Activated CD4-positive, alpha-beta memory T cell treated with anti-CD3 and anti-CD28 coated beads for 36 hours (primary cell): Measurements from ENCODE around the gene FOXF1. TPM values are rescaled to one million over a fixed set of nuclear protein-coding genes. Genes with fewer than 3 reads are reported as not detected.

Experiments used
- CTCF ChIA-PET: fragments of 350-600 bp; sonication (Branson Sonifier 250); formaldehyde crosslinking; loops from one replicate; lab custom pipeline; 2021; ENCODE audit warnings: antibody characterized with exemption, inconsistent platforms; lab: Charles Lee
- POLR2A ChIA-PET: fragments of 350-600 bp; sonication (Branson Sonifier 250); formaldehyde crosslinking; loops from one replicate; lab custom pipeline; 2021; ENCODE audit warnings: antibody characterized with exemption; lab: Charles Lee
- DNase-seq: peaks from one replicate; pipeline ENCODE4 v3.0.0-alpha.2; 2020
- H3K27ac Mint-ChIP-seq: one replicate; pipeline ENCODE4 v1.8.0; 2021; ENCODE audit warnings: mixed read lengths
- H3K27me3 Mint-ChIP-seq: one replicate; pipeline ENCODE4 v1.8.0; 2021; ENCODE audit warnings: mixed read lengths
- H3K36me3 Mint-ChIP-seq: one replicate; pipeline ENCODE4 v1.8.0; 2021; ENCODE audit warnings: mixed read lengths
- H3K4me1 Mint-ChIP-seq: one replicate; pipeline ENCODE4 v1.8.0; 2021; ENCODE audit warnings: low read depth, mixed read lengths
- H3K4me3 Mint-ChIP-seq: one replicate; pipeline ENCODE4 v1.8.0; 2021; ENCODE audit warnings: mild to moderate bottlenecking, mixed read lengths
- H3K9me3 Mint-ChIP-seq: one replicate; pipeline ENCODE4 v1.8.0; 2021; ENCODE audit warnings: mixed read lengths
- intact Hi-C: fragments of 100-400 bp; cut with micrococcal nuclease; formaldehyde crosslinking; loops from one replicate; pipeline ENCODE4 v1.15.1; 2023
- total RNA-seq, 2 experiments: library from RNA; stranded (reverse); gene quantifications; one replicate each; pipeline ENCODE4 v1.2.3, GENCODE V29; 2021

FOXF1 gene
- total RNA-seq, 2 experiments from 2014 or later: not detected

DNA sequence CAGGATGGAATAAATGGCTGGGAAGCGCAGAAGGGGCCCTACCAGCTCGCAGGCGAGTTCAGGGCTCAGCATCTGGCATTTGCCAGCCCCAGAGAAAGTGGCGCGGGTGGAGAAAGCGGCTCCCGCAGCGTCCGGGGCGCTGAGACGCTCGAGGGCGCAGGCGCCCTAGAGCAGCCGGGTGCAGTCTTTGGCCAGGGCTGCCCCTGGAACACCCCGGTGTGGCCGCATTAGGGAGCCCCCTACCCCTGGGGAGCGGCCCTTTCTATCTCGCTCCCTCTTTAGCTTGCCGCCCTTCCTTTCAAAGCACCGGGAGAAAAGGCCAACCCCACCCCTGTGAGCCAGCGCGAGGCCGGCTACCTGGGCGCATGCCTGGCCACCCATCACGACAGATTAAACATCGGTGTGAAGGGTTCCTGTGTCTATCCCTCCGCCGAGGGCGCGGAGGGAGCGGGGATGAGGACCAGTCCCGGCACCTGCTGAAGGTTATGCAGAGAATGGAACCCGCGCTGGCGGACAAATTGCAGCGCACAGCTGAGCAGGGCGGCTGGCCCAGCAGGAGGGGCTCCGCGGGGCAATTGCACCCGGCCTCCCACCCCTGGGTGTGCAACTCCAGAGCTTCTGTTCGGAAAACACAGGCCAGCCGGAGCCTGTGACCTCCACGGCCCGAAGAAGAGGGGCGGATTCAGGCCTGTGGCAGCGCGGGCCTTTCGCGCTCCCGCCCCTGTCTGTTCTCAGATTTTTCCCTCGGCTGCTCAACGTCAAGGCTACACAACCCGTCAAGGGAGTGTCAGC is 15.6 kb upstream of the FOXF1 start:
- DNase-seq: no peak
- ChIA-PET CTCF (interaction anchor here (1.2 kb wide), 1 partner anchor 23 kb away, joined by 3 read pairs; no protein-coding TSS in a partner anchor), POLR2A (no interaction called here)
- Mint-ChIP-seq H3K36me3 (no peaks in the 10 kb centered on the region), H3K27me3 (peaks cover 69% of the 10 kb centered on the region), H3K9me3 (no peaks in the 10 kb centered on the region), H3K4me1 (no peaks in the 10 kb centered on the region), H3K4me3 (no peak overlapping the region), H3K27ac (no peak overlapping the region)
- intact Hi-C loops: no loop called here

DNA sequence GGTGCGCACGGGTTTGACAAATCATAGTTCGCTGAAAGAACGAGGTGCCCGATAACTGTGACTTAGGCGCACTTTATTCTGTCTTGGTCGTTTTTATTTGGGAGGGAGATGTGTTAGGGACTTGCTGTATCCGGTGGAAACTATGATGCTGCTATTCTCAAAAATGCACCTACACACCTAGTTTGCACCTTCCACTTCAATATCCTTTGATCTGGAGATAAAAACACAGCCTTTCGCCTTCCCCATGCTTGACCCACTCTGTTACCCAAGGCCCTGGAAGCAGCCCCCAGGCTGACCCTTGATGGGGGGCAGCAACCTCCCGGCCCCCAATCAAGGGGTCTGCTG is 15.0 kb upstream of the FOXF1 start:
- DNase-seq: no peak
- Mint-ChIP-seq H3K4me3 (no peak overlapping the region), H3K9me3 (no peaks in the 10 kb centered on the region), H3K27ac (no peak overlapping the region), H3K27me3 (peaks cover 70% of the 10 kb centered on the region), H3K36me3 (no peaks in the 10 kb centered on the region), H3K4me1 (no peaks in the 10 kb centered on the region)
- ChIA-PET CTCF (no interaction called here), POLR2A (no interaction called here)
- intact Hi-C loops: no loop called here

DNA sequence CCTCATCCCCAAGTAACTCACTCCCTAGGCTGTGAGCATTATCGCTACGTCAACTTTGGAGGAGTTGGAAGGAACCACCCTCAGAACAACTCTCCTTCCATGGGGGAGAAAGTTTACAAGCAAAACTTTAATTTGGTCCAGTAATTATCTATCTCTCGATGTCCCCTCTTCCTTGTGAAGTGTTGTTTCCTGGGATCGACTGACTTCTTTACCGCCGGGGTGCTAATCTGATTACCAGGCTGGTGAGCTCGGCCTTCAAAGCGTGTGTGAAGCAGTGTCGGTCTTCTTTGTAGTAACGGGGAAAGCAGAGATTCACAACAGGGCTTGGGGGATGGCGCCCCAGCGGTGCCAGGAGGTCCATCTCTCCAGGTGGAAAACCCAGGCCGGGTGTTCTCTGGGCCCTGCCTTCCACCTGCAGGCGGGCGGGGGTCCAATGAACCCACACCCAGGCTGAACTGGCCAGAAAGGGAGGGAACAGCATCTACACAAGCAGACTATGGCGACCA is 14.5 kb upstream of the FOXF1 start:
- CTCF ChIA-PET: no interaction called here
- Mint-ChIP-seq H3K4me1 (no peaks in the 10 kb centered on the region), H3K4me3 (no peak overlapping the region), H3K36me3 (no peaks in the 10 kb centered on the region), H3K27ac (no peak overlapping the region), H3K9me3 (no peaks in the 10 kb centered on the region), H3K27me3 (peaks cover 70% of the 10 kb centered on the region)
- POLR2A ChIA-PET: no interaction called here
- no peak for DNase-seq
- intact Hi-C loops: no loop called here

DNA sequence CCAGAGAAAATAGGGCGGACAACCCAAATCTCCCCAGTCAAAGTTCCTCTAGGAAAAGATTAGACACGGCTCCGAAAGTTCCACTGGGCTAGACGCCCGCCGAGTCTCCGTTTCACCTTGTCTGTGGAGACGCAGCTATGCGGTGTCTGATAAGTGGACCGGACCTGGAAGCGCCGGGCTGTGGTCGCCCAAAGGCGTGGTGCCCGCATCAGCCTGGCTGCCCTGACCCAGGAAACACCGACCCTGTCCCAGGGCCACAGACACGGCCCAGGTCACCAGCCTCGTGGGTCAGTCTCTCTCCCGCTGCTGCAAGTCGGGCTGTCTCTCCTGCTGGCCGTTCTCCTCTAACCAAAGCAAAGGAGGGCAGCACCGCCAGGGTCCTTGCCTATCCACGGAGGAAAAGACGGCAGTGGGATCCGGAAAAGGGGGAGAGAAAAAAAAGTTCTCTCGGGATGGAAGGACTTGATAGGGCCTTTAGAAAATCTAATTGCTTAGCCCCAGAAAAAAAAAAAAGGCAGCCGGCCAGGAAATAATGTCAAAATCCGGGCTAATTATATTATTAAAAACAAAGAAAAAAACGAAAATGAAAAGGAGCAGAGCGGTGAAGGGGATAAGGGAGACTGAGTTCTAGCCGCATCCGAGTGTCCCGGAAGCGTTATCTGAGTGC is 13.9 kb upstream of the FOXF1 start:
- CTCF ChIA-PET: no interaction called here
- intact Hi-C loops: no loop called here
- H3K27me3 Mint-ChIP-seq: peaks cover 69% of the 10 kb centered on the region
- H3K4me1 Mint-ChIP-seq: no peaks in the 10 kb centered on the region
- no peak for DNase-seq
- POLR2A ChIA-PET: no interaction called here
- H3K9me3 Mint-ChIP-seq: no peaks in the 10 kb centered on the region
- no peak overlapping the region for H3K27ac Mint-ChIP-seq
- H3K4me3 Mint-ChIP-seq: no peak overlapping the region
- no peaks in the 10 kb centered on the region for H3K36me3 Mint-ChIP-seq

DNA sequence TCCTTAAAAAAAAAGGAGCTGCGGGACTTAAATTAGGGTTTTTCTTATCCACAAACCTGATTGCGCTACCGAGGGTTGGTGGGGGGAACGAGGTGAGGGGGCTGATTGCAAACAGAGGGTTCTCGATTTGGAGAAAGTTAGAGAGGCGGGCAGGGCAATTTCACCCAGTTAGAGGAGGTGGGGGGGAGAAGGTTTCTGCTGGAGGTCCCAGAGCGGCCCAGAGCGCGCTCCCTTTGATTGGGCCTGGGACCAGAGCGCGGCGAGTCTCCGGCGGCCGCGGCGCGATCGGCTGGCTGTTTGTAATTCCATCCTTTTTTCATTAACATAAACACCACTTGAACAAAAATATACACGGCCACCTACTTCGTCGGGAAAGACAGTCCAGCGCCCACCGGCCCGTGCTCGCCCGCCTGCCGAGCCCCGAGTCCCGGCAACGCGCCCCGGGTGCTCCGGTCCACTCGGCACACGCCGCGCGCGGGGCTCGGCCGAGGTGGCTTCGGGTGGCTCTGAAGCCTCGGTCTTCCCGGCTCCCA is 13.3 kb upstream of the FOXF1 start:
- no peak overlapping the region for H3K27ac Mint-ChIP-seq
- intact Hi-C loops: no loop called here
- no peaks in the 10 kb centered on the region for H3K9me3 Mint-ChIP-seq
- no peaks in the 10 kb centered on the region for H3K4me1 Mint-ChIP-seq
- no peak overlapping the region for H3K4me3 Mint-ChIP-seq
- CTCF ChIA-PET: no interaction called here
- POLR2A ChIA-PET: no interaction called here
- peaks cover 71% of the 10 kb centered on the region for H3K27me3 Mint-ChIP-seq
- DNase-seq: no peak
- H3K36me3 Mint-ChIP-seq: no peaks in the 10 kb centered on the region

DNA sequence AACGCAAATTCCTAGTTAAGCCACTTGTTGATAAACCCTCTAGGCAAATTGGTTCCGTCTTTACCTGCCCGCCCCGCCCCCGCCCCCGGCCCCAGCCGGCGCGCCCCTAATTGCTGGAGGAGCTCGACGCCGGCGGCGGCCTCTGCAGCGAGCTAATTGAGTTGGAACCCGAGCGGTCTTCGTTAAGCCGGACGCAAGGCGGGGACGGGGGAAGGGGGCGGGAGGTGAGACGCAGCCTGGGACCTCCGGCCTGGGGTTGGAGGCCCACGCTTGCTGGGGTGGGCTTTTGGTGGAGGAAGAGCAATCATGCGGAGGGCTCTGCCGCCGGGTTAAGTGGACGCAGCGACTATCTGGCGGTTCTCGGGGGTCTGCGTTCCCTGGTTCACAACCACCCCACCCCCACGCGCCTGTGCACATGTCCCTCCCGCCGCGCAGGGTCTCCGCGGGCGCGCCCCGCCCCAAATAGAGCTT is 12.7 kb upstream of the FOXF1 start:
- intact Hi-C loops: no loop called here
- Mint-ChIP-seq H3K4me1 (no peaks in the 10 kb centered on the region), H3K4me3 (no peak overlapping the region), H3K9me3 (no peaks in the 10 kb centered on the region), H3K36me3 (no peaks in the 10 kb centered on the region), H3K27me3 (peaks cover 71% of the 10 kb centered on the region), H3K27ac (no peak overlapping the region)
- ChIA-PET CTCF (interaction anchor here (0.5 kb wide), 1 partner anchor 273 kb away, joined by 3 read pairs; no protein-coding TSS in a partner anchor), POLR2A (no interaction called here)
- no peak for DNase-seq

DNA sequence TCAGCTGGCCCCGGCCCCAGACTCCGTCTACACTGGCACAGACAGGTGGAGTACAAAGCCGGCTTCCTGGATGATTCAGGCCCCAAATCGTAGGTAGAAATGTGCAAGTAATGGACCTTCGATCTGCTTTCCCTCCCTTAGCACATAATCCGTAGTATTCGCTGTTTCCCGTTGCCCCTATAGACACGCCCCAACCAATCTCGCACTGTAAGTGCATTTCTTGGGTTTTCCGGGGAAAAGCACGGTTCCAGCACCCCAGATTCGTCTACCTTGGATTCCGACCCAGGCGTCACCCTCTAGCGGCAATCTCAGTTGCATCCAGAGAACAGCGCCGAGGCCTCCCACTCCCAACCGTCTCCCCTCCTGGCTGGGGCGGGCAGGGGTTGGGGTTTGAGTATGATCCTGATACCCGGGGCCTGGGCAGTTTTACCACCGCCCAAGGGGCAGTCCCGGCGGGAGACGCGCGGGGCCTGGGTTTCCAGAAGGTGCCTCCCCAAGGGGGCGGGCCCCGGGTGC is 12.1 kb upstream of the FOXF1 start:
- Mint-ChIP-seq H3K27ac (no peak overlapping the region), H3K9me3 (no peaks in the 10 kb centered on the region), H3K4me3 (no peak overlapping the region), H3K4me1 (no peaks in the 10 kb centered on the region), H3K27me3 (peaks cover 73% of the 10 kb centered on the region), H3K36me3 (no peaks in the 10 kb centered on the region)
- POLR2A ChIA-PET: no interaction called here
- intact Hi-C loops: no loop called here
- CTCF ChIA-PET: interaction anchor here (0.5 to 0.6 kb wide), 2 partner anchors 273 to 1634 kb away, joined by 3 read pairs; no protein-coding TSS in a partner anchor
- no peak for DNase-seq

DNA sequence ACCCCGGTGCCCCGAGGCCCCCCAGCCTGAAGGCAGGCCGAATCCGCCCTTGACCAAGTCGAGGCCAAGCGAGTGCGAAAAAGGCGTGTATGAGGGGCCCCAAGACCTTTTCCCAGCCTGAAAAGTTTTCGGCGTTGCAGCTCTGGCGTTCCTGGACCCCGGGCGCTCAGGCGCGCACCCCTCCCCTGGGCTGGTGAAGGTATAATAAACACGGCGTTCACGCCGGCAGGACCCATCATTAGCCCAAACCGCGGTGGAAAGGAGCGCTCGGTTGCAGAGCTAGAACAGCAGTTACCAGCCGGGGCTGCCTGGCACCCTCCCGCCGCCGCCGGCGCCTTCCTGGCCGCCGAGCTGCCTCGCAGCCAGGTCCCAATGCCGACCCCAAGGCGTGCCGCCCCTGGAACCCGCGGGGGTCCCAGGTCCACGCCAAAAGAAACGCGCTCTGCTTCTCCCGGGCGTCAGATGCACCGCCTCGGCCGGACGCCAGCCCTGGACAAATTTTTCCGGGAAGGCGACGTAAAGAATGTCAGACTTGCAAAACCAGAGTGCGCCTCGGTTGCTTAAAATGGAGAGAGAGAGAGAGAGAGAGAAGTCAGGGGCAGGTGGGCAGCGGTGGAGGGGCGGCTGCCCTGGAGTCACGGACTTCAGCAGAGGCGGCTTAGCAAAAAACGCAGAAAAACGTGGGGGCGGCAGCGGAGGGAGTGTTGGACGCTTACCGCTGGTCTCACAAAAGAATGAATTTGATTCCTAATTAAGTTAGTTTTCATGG is 11.5 kb upstream of the FOXF1 start:
- H3K27me3 Mint-ChIP-seq: peaks cover 74% of the 10 kb centered on the region
- H3K4me1 Mint-ChIP-seq: no peaks in the 10 kb centered on the region
- no peaks in the 10 kb centered on the region for H3K9me3 Mint-ChIP-seq
- no peak overlapping the region for H3K27ac Mint-ChIP-seq
- ChIA-PET CTCF (interaction anchor here (0.6 to 0.8 kb wide), 2 partner anchors 9 to 1634 kb away, joined by 3 read pairs; no protein-coding TSS in a partner anchor), POLR2A (no interaction called here)
- intact Hi-C loops: no loop called here
- DNase-seq: no peak
- no peak overlapping the region for H3K4me3 Mint-ChIP-seq
- no peaks in the 10 kb centered on the region for H3K36me3 Mint-ChIP-seq

DNA sequence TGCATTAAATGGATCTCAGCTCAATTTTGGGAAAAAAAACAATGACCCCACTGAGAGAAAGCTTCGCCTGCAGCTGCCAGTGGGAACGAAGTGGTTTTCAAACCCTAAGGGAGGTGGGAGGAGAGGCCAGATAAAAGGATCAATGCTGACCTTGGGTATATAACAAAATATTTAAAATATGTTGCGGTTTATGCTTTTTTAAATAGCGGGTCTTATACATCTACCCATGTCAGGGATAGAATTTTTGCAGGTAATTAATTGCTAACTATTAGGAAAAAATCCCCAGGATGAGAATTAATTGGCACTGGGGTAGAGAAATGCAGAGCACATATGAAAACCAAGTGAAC is 10.9 kb upstream of the FOXF1 start:
- Mint-ChIP-seq H3K27me3 (peaks cover 75% of the 10 kb centered on the region), H3K9me3 (no peaks in the 10 kb centered on the region), H3K4me3 (no peak overlapping the region), H3K27ac (no peak overlapping the region), H3K36me3 (no peaks in the 10 kb centered on the region), H3K4me1 (no peaks in the 10 kb centered on the region)
- no peak for DNase-seq
- CTCF ChIA-PET: interaction anchor here (0.8 kb wide), 1 partner anchor 8 kb away, joined by 3 read pairs; no protein-coding TSS in a partner anchor
- POLR2A ChIA-PET: no interaction called here
- intact Hi-C loops: no loop called here

DNA sequence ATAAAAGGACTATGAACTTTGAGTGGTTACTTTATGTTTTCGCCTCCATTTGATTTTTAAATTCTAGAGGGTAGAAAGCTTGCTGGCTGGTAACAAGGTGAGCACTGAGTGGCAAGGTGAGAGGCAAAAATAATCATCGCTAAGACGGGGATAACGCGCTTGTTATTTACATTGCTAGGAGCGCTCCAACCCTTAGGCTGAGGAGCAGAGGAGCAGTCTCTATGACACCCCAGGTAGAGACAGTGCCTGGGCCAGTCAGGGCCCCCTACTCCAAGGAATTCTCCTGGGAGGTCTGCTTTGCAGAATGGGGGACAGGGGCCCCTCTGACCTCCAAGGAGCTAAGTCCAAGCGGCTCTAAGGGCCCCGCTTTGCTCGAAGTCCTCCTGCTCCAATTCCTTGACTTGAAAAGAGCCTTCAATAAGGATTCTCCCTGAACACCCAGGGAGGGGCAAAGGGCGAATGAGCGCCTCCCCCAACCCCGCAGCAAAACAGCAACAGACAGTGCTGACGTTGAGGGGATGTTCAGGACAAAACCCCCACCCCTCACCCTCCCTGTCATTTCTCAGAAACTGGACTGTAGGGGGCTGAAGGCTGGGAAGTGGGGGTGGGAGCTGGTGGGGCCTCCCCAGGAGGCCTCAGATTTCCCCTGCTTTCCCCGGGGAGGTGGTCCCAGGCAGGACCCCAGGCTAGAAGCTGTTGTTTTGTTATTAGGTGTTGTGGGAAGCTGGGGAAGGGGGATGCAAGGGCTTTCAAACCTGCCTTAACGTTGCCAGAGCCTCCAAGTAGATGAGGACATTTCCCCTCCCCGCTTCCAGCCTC is 10.2 kb upstream of the FOXF1 start:
- ChIA-PET POLR2A (no interaction called here), CTCF (no interaction called here)
- H3K4me3 Mint-ChIP-seq: no peak overlapping the region
- no peak overlapping the region for H3K27ac Mint-ChIP-seq
- DNase-seq: no peak
- no peaks in the 10 kb centered on the region for H3K36me3 Mint-ChIP-seq
- intact Hi-C loops: loop anchor here (10.0 kb wide), 1 partner anchor 215 kb away; no protein-coding TSS in a partner anchor
- no peaks in the 10 kb centered on the region for H3K9me3 Mint-ChIP-seq
- H3K27me3 Mint-ChIP-seq: peaks cover 77% of the 10 kb centered on the region
- H3K4me1 Mint-ChIP-seq: peaks cover 2% of the 10 kb centered on the region
